OCI-LY7 (cell line): ENCODE measurements around the gene EDNRA. TPM values are rescaled to one million over a fixed set of nuclear protein-coding genes. Genes with fewer than 3 reads are reported as not detected.

Source experiments
- BruUV-seq: library from RNA; stranded (reverse); fragments of 400-500 nt; replicated peaks from 2 replicates; lab custom pipeline; 2021; lab: Mats Ljungman, UMichigan
- CTCF ChIA-PET: fragments of 300-600 bp; sonication (Branson Sonifier 250); formaldehyde crosslinking; loops from one replicate; lab custom pipeline; 2022; ENCODE audit warnings: antibody characterized with exemption; ENCODE audit not compliant: unreplicated experiment; lab: Charles Lee
- POLR2A ChIA-PET: fragments of 300-600 bp; sonication (Branson Sonifier 250); formaldehyde crosslinking; loops from one replicate; lab custom pipeline; 2022; ENCODE audit warnings: antibody characterized with exemption; lab: Charles Lee
- DNase-seq: peaks from one replicate; pipeline ENCODE4 v3.0.0-alpha.2; 2015; ENCODE audit warnings: low spot score
- H2AFZ ChIP-seq: fragments of 200-600 bp; sonication (generic), shearing (Covaris generic); 2 replicates; pipeline ENCODE4 v1.6.1; 2014; ENCODE audit warnings: mild to moderate bottlenecking, antibody characterized with exemption, low read length, moderate library complexity
- H3K27ac ChIP-seq: fragments of 200-600 bp; sonication (generic); 2 replicates; pipeline ENCODE4 v1.5.1; 2014; ENCODE audit warnings: mixed run types, low read depth, mild to moderate bottlenecking, moderate library complexity, low read length, inconsistent platforms; ENCODE audit not compliant: poor library complexity, severe bottlenecking
- H3K36me3 ChIP-seq: fragments of 200-600 bp; sonication (generic); 2 replicates; pipeline ENCODE4 v1.6.1; 2014; ENCODE audit warnings: mild to moderate bottlenecking, antibody characterized with exemption, low read length, moderate library complexity, mixed read lengths; ENCODE audit not compliant: insufficient read depth
- H3K4me1 ChIP-seq: fragments of 200-600 bp; sonication (generic); 2 replicates; pipeline ENCODE4 v1.5.1; 2014; ENCODE audit warnings: mild to moderate bottlenecking, low read length; ENCODE audit not compliant: insufficient read depth, poor library complexity, severe bottlenecking
- H3K4me2 ChIP-seq: fragments of 200-600 bp; sonication (generic); 2 replicates; pipeline ENCODE4 v1.6.1; 2014; ENCODE audit warnings: mild to moderate bottlenecking, low read length
- H3K4me3 ChIP-seq: fragments of 200-600 bp; sonication (generic); 2 replicates; pipeline ENCODE4 v1.5.1; 2014; ENCODE audit warnings: mild to moderate bottlenecking, low read depth, low read length; ENCODE audit not compliant: poor library complexity, severe bottlenecking
- H3K79me2 ChIP-seq: fragments of 200-600 bp; sonication (generic); 2 replicates; pipeline ENCODE4 v1.6.1; 2016; ENCODE audit warnings: low read depth, mild to moderate bottlenecking, low read length, moderate library complexity, mixed read lengths; ENCODE audit not compliant: insufficient read depth
- H3K9me2 ChIP-seq: fragments of 200-600 bp; sonication (generic); 2 replicates; pipeline ENCODE4 v1.6.1; 2016; ENCODE audit warnings: mild to moderate bottlenecking, low read length, mixed read lengths; ENCODE audit not compliant: insufficient read depth
- H3K9me3 ChIP-seq: fragments of 200-600 bp; sonication (generic); 2 replicates; pipeline ENCODE4 v1.6.1; 2014; ENCODE audit warnings: mild to moderate bottlenecking, mixed run types, low read length, mixed read lengths
- H4K20me1 ChIP-seq: fragments of 200-600 bp; sonication (generic); 2 replicates; pipeline ENCODE4 v1.6.1; 2014; ENCODE audit warnings: mild to moderate bottlenecking, antibody characterized with exemption, low read length, moderate library complexity, mixed read lengths; ENCODE audit not compliant: insufficient read depth
- EZH2phosphoT487 ChIP-seq: fragments of 200-600 bp; sonication (generic); IDR thresholded peaks from 2 replicates; pipeline ENCODE4 v1.6.1; 2018; ENCODE audit warnings: low read depth, borderline replicate concordance, mild to moderate bottlenecking, mixed run types, antibody characterized with exemption, low read length, moderate library complexity, mixed read lengths
- intact Hi-C: fragments of 100-400 bp; cut with micrococcal nuclease; formaldehyde crosslinking; loops from one replicate; pipeline ENCODE4 v1.10.0; 2022; ENCODE audit not compliant: unreplicated experiment
- total RNA-seq, 2 experiments: library from RNA; depleted of rRNA in 1 of 2; stranded (reverse); fragments of >200 nt in 1 of 2; shearing (Covaris generic) in 1 of 2; gene quantifications; 2 replicates each; pipeline ENCODE4 v1.2.3, GENCODE V29; 2014 to 2022
- TF ChIP-seq, protein P1 (sequence below): fragments of 200-600 bp; sonication (generic); conservative IDR thresholded peaks from 2 replicates; pipeline ENCODE4 v1.5.1; 2014; ENCODE audit warnings: mild to moderate bottlenecking, antibody characterized with exemption, low read length, moderate library complexity, mixed read lengths

EDNRA gene
- total RNA-seq, 2 experiments from 2014 or later = not detected

DNA sequence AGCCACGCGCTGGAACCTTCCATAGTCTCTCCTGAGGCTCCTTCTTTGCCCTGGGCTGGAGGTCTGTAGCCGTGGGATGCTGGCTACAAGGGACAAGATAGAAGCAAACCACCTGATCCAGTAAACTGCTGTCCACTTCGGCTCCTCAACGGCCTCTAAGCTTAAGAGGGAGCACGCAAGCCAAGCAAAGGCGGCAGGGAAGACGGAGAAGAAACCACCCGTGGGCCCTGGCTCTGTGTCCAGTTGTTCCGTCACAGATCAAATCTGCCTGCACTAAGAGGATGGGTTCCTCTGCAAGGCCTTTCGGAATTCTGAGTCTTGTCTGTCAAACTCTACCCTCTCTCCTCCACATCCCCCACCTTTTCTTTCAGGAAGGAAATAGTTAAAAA lies 401 bp upstream of the EDNRA start:
- Histone ChIP-seq H3K4me3 (no peak overlapping the region), H4K20me1 (no peaks in the 10 kb centered on the region), H3K79me2 (no peaks in the 10 kb centered on the region), H2AFZ (no peak overlapping the region), H3K27ac (no peak overlapping the region), H3K4me2 (no peak overlapping the region), H3K4me1 (no peaks in the 10 kb centered on the region), H3K9me2 (no peaks in the 10 kb centered on the region), H3K36me3 (no peaks in the 10 kb centered on the region), H3K9me3 (no peaks in the 10 kb centered on the region)
- no TSS peak for BruUV-seq
- POLR2A ChIA-PET = no interaction called here
- no peak for DNase-seq
- intact Hi-C loops = no loop called here
- TF ChIP-seq, protein P1, sequence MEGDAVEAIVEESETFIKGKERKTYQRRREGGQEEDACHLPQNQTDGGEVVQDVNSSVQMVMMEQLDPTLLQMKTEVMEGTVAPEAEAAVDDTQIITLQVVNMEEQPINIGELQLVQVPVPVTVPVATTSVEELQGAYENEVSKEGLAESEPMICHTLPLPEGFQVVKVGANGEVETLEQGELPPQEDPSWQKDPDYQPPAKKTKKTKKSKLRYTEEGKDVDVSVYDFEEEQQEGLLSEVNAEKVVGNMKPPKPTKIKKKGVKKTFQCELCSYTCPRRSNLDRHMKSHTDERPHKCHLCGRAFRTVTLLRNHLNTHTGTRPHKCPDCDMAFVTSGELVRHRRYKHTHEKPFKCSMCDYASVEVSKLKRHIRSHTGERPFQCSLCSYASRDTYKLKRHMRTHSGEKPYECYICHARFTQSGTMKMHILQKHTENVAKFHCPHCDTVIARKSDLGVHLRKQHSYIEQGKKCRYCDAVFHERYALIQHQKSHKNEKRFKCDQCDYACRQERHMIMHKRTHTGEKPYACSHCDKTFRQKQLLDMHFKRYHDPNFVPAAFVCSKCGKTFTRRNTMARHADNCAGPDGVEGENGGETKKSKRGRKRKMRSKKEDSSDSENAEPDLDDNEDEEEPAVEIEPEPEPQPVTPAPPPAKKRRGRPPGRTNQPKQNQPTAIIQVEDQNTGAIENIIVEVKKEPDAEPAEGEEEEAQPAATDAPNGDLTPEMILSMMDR = no peak
- no peak for TF ChIP-seq EZH2phosphoT487
- CTCF ChIA-PET = interaction anchor here (0.5 kb wide), 1 partner anchor 8 kb away, joined by 9 read pairs; no protein-coding TSS in a partner anchor

DNA sequence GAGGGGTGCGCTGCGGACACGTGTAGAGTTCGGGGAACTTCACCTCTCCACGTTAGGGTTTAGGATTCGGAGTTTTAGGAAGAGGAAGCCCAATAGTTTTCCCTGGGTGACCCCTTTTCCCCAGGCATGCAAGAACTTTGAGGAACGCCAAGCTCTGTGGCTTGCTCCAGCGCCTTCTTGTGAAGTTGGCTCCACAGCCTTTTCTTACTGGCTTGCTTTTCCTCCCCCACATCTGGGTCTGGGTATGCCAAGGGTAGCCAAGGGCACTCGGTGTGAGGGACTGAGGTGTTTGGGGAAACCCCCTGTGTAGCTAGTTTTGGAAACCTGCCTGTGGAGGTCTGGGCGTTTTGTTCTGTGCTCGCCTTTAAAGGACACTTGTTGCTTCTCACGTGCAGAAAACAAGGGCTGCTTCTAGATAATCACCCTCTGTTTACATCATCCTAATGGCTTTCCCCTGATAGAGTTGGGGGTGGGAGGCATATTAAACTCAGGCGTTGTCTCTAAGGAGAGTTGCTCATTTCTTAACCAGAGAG lies 746 bp downstream of the EDNRA start:
- Histone ChIP-seq H3K79me2 (no peaks in the 10 kb centered on the region), H3K4me2 (no peak overlapping the region), H2AFZ (no peak overlapping the region), H3K36me3 (no peaks in the 10 kb centered on the region), H3K9me2 (no peaks in the 10 kb centered on the region), H4K20me1 (no peaks in the 10 kb centered on the region), H3K4me3 (no peak overlapping the region), H3K4me1 (no peaks in the 10 kb centered on the region), H3K27ac (no peak overlapping the region), H3K9me3 (no peaks in the 10 kb centered on the region)
- ChIA-PET CTCF (no interaction called here), POLR2A (no interaction called here)
- intact Hi-C loops = no loop called here
- no peak for DNase-seq
- TF ChIP-seq EZH2phosphoT487 = no peak
- TF ChIP-seq, protein P1 = no peak
- BruUV-seq = no TSS peak

DNA sequence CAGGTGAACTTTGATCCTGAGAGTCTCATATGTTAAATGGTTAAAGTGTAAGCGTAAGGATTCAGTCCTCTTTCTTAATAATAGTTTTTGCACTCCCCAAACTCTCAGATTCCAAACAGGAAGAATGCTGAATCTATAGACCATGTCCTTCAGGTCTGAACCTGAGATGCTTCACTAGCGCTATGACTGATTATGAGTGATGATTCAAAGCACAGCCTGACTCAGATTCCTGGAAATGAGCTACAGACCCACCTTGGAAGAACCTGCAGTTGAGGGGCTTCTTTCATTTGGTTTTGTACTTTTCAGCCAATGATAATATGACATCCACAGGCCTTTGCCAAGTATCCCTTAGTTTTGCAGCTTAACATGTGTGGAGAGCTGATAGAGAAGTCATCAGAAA lies 1.4 kb downstream of the EDNRA start:
- Histone ChIP-seq H3K79me2 (no peaks in the 10 kb centered on the region), H3K4me1 (no peaks in the 10 kb centered on the region), H4K20me1 (no peaks in the 10 kb centered on the region), H3K9me3 (no peaks in the 10 kb centered on the region), H3K4me3 (no peak overlapping the region), H3K9me2 (no peaks in the 10 kb centered on the region), H2AFZ (no peak overlapping the region), H3K4me2 (no peak overlapping the region), H3K27ac (no peak overlapping the region), H3K36me3 (no peaks in the 10 kb centered on the region)
- DNase-seq = no peak
- BruUV-seq = no TSS peak
- CTCF ChIA-PET = no interaction called here
- POLR2A ChIA-PET = no interaction called here
- intact Hi-C loops = no loop called here
- no peak for TF ChIP-seq EZH2phosphoT487
- TF ChIP-seq, protein P1 = no peak
